Liver (tissue), 9 donors: ENCODE data around the gene LTB4R2. TPM values are rescaled to one million over a fixed set of nuclear protein-coding genes. Genes with fewer than 3 reads are reported as not detected.

Experiments used
- DNase-seq: peaks from one replicate; pipeline ENCODE4 v3.0.0-alpha.2; 2017; ENCODE audit warnings: low spot score
- H3K27ac ChIP-seq, 2 donors: one replicate each; pipeline ENCODE4 v1.7.0; 2013; ENCODE audit warnings: inconsistent platforms in 2 of 2, low read length in 2 of 2, control low read depth in 1 of 2, low read depth in 1 of 2, mild to moderate bottlenecking in 1 of 2
- H3K27me3 ChIP-seq, 4 donors: one replicate each; pipeline versions ENCODE4 v1.6.1 to v1.7.0; 2013; ENCODE audit warnings: low read length in 3 of 4, inconsistent platforms in 1 of 4, mild to moderate bottlenecking in 1 of 4, moderate library complexity in 1 of 4; ENCODE audit not compliant: control insufficient read depth in 4 of 4, insufficient read depth in 4 of 4
- H3K36me3 ChIP-seq, 4 donors: one replicate each; pipeline versions ENCODE4 v1.6.1 to v1.7.0; 2013; ENCODE audit warnings: low read length in 3 of 4, mild to moderate bottlenecking in 3 of 4, low read depth in 1 of 4, moderate library complexity in 1 of 4; ENCODE audit not compliant: control insufficient read depth in 4 of 4, insufficient read depth in 3 of 4
- H3K4me1 ChIP-seq, 4 donors: one replicate each; pipeline versions ENCODE4 v1.6.1 to v1.7.0; 2013; ENCODE audit warnings: low read length in 3 of 4, mild to moderate bottlenecking in 3 of 4, moderate library complexity in 1 of 4; ENCODE audit not compliant: control insufficient read depth in 4 of 4, insufficient read depth in 4 of 4
- H3K4me3 ChIP-seq, 3 donors: one replicate each; pipeline versions ENCODE4 v1.6.1 to v1.7.0; 2013; ENCODE audit warnings: low read length in 3 of 3, control low read depth in 1 of 3, low read depth in 1 of 3, mild to moderate bottlenecking in 1 of 3
- H3K9ac ChIP-seq, 2 donors: one replicate each; pipeline ENCODE4 v1.7.0; 2013; ENCODE audit warnings: low read length in 2 of 2, mild to moderate bottlenecking in 2 of 2, moderate library complexity in 2 of 2, control low read depth in 1 of 2, low read depth in 1 of 2
- H3K9me3 ChIP-seq, 4 donors: one replicate each; pipeline versions ENCODE4 v1.6.1 to v1.7.0; 2013; ENCODE audit warnings: low read length in 3 of 4; ENCODE audit not compliant: control insufficient read depth in 4 of 4
- ATF3 ChIP-seq: IDR thresholded peaks from 2 replicates; pipeline ENCODE4 v1.6.1; 2016; ENCODE audit warnings: antibody characterized with exemption
- CTCF ChIP-seq: fragments of 150-350 bp; IDR thresholded peaks from 2 replicates; pipeline ENCODE4 v1.5.1; 2017; ENCODE audit warnings: improper control_type of control experiment, low read depth, low read length; ENCODE audit not compliant: missing input control
- EGR1 ChIP-seq, 2 donors: IDR thresholded peaks; 2 replicates each; pipeline ENCODE4 v1.6.1; 2016 to 2018; ENCODE audit warnings: antibody characterized with exemption in 2 of 2, low read depth in 2 of 2
- FOXA1 ChIP-seq: IDR thresholded peaks from 2 replicates; pipeline ENCODE4 v1.6.1; 2016; ENCODE audit warnings: antibody characterized with exemption
- FOXA2 ChIP-seq: IDR thresholded peaks from 2 replicates; pipeline ENCODE4 v1.6.1; 2016; ENCODE audit warnings: antibody characterized with exemption
- HNF4A ChIP-seq, 2 donors: conservative IDR thresholded peaks; 2 replicates each; pipeline ENCODE4 v1.6.1; 2016; ENCODE audit warnings: antibody characterized with exemption in 2 of 2, mild to moderate bottlenecking in 2 of 2
- HNF4G ChIP-seq: IDR thresholded peaks from 2 replicates; pipeline ENCODE4 v1.6.1; 2016; ENCODE audit warnings: antibody characterized with exemption
- JUND ChIP-seq, 2 donors: IDR thresholded peaks; 2 replicates each; pipeline ENCODE4 v1.6.1; 2016; ENCODE audit warnings: antibody characterized with exemption in 2 of 2
- MAX ChIP-seq: IDR thresholded peaks from 2 replicates; pipeline ENCODE4 v1.6.1; 2016; ENCODE audit warnings: antibody characterized with exemption
- RAD21 ChIP-seq, 2 donors: IDR thresholded peaks; 2 replicates each; pipeline ENCODE4 v1.6.1; 2016; ENCODE audit warnings: antibody characterized with exemption in 2 of 2, mild to moderate bottlenecking in 2 of 2
- REST ChIP-seq: IDR thresholded peaks from 2 replicates; pipeline ENCODE4 v1.6.1; 2016; ENCODE audit warnings: antibody characterized with exemption, mild to moderate bottlenecking
- RXRA ChIP-seq, 2 donors: IDR thresholded peaks; 2 replicates each; pipeline ENCODE4 v1.6.1; 2017 to 2018; ENCODE audit warnings: antibody characterized with exemption in 2 of 2, mild to moderate bottlenecking in 1 of 2
- TAF1 ChIP-seq: conservative IDR thresholded peaks from 2 replicates; pipeline ENCODE4 v1.6.1; 2016; ENCODE audit warnings: antibody characterized with exemption, mild to moderate bottlenecking
- ZBTB33 ChIP-seq: IDR thresholded peaks from 2 replicates; pipeline ENCODE4 v1.6.1; 2016; ENCODE audit warnings: antibody characterized with exemption
- WGBS: extraction: QIAGEN DNeasy Blood & Tissue Kit; methylation state at CpG from one replicate; pipeline ENCODE4 v1.1.7; 2013; 5-methylcytosine and 5-hydroxymethylcytosine counted together
- polyA plus RNA-seq, 2 donors: library from polyadenylated mRNA; stranded (reverse) in 1 of 2; unstranded in 1 of 2; fragments of 200-250 nt in 1 of 2; fragments of >200 nt in 1 of 2; fragmentation: Nextera tagmentation in 1 of 2; extraction: Ambion mirVana in 1 of 2; gene quantifications; one replicate each; pipeline versions ENCODE4 v1.2.1 to v1.2.3, GENCODE V29; 2013 to 2015
- total RNA-seq, 2 donors: library from RNA; depleted of rRNA; stranded (reverse); fragments of >200 nt; gene quantifications; one replicate each; pipeline ENCODE4 v1.2.3, GENCODE V29; 2014
- donor health status: healthy.
- donor health status: healthy.
- donor health status: healthy.
- donor health status: healthy.
- donor health status: healthy.

Gene LTB4R2
- total and polyA plus RNA-seq, 4 donors: 0.28 to 11.3 (median 1.9) TPM

GRCh38 chr14:24337144-24337823, 27.3 kb downstream of the LTB4R2 start:
- no peak overlapping the region for H3K4me3 ChIP-seq
- no peaks in the 10 kb centered on the region for H3K9me3 ChIP-seq
- DNase-seq: no peak
- peaks cover 9 to 40% (median 21%) of the 10 kb centered on the region in 4 donors for H3K4me1 ChIP-seq
- 85% methylated on average over 7 of the region's 7 CpGs for WGBS
- H3K9ac ChIP-seq: no peak overlapping the region
- H3K27me3 ChIP-seq: no peaks in the 10 kb centered on the region
- TF ChIP-seq EGR1 (IDR thresholded peaks at IDR 0.05; ENCODE audit: low read depth in 2 of 2) (no peak), FOXA1 (no peak), HNF4G (no peak), ZBTB33 (no peak), FOXA2 (no peak), ATF3 (no peak), RAD21 (IDR thresholded peaks at IDR 0.05) (no peak), TAF1 (no peak)
- no peaks in the 10 kb centered on the region for H3K36me3 ChIP-seq
- H3K27ac ChIP-seq: no peak overlapping the region

- Histone ChIP-seq H3K27ac (no peak overlapping the region), H3K36me3 (no peaks in the 10 kb centered on the region), H3K4me3 (no peak overlapping the region), H3K9ac (no peak overlapping the region), H3K9me3 (no peaks in the 10 kb centered on the region), H3K27me3 (no peaks in the 10 kb centered on the region), H3K4me1 (peaks cover 4 to 35% (median 15%) of the 10 kb centered on the region in 4 donors)
- TF ChIP-seq EGR1 (IDR thresholded peaks at IDR 0.05; ENCODE audit: low read depth in 2 of 2) (no peak), RAD21 (IDR thresholded peaks at IDR 0.05) (no peak), TAF1 (no peak), JUND (IDR thresholded peaks at IDR 0.05) (no peak), FOXA2 (no peak)
- no peak for DNase-seq
- WGBS: 97% methylated on average over 8 of the region's 8 CpGs
Observed at GRCh38 chr14:24337824-24338175, 27.9 kb downstream of the LTB4R2 start.

GRCh38 chr14:24338843-24339242, 28.9 kb downstream of the LTB4R2 start:
- H3K36me3 ChIP-seq: no peaks in the 10 kb centered on the region
- no peaks in the 10 kb centered on the region for H3K9me3 ChIP-seq
- DNase-seq: no peak
- no peak overlapping the region for H3K27ac ChIP-seq
- no peaks in the 10 kb centered on the region for H3K27me3 ChIP-seq
- TF ChIP-seq REST: no peak
- TF ChIP-seq FOXA1: no peak
- TF ChIP-seq ATF3: no peak
- no peak for TF ChIP-seq HNF4A (conservative IDR thresholded peaks at IDR 0.05)
- TF ChIP-seq HNF4G: no peak
- TF ChIP-seq RAD21 (IDR thresholded peaks at IDR 0.05): no peak
- no peak for TF ChIP-seq MAX
- TF ChIP-seq RXRA (IDR thresholded peaks at IDR 0.05): no peak
- no peak for TF ChIP-seq CTCF
- TF ChIP-seq JUND (IDR thresholded peaks at IDR 0.05): no peak
- TF ChIP-seq FOXA2: no peak
- H3K4me3 ChIP-seq: peak overlapping the region in 1 of 3 donors; percentile 32
- peaks cover 3 to 28% (median 10%) of the 10 kb centered on the region in 4 donors for H3K4me1 ChIP-seq
- 82% methylated on average over 14 of the region's 14 CpGs for WGBS
- H3K9ac ChIP-seq: peak overlapping the region in 1 of 2 donors; percentile 38
